ENCODE results near the gene MYO5C. TPM values are rescaled to one million over a fixed set of nuclear protein-coding genes. Genes with fewer than 3 reads are reported as not detected.

Gene MYO5C
- total RNA-seq, 3 donors from 2014 or later = 16.6 to 71.3 (median 51.5) TPM

GRCh38 chr15:52255008-52255407, 40.6 kb downstream of the MYO5C start:
- Histone ChIP-seq H3K4me1 (no peaks in the 10 kb centered on the region), H3K4me3 (no peak overlapping the region), H3K27me3 (no peaks in the 10 kb centered on the region), H3K27ac (no peak overlapping the region), H3K36me3 (no peaks in the 10 kb centered on the region), H3K9me3 (no peaks in the 10 kb centered on the region)
- intact Hi-C loops (cut with DNase I; ENCODE audit: low total_unique reads) = no loop called here
- TF ChIP-seq POLR2AphosphoS5 (IDR thresholded peaks at IDR 0.05) = no peak
- TF ChIP-seq CTCF (IDR thresholded peaks at IDR 0.05) = no peak
- no peak for TF ChIP-seq POLR2A (IDR thresholded peaks at IDR 0.05)
- DNase-seq (ENCODE audit: low spot score in 2 of 2) = no peak

- Histone ChIP-seq H3K4me1 (no peaks in the 10 kb centered on the region), H3K9me3 (no peaks in the 10 kb centered on the region), H3K27me3 (no peaks in the 10 kb centered on the region), H3K27ac (peak overlapping the region in 1 of 2 donors; percentile 23), H3K4me3 (no peak overlapping the region), H3K36me3 (no peaks in the 10 kb centered on the region)
- TF ChIP-seq POLR2AphosphoS5 (IDR thresholded peaks at IDR 0.05) = no peak
- no peak for TF ChIP-seq POLR2A (IDR thresholded peaks at IDR 0.05)
- no peak for TF ChIP-seq CTCF (IDR thresholded peaks at IDR 0.05)
- DNase-seq (ENCODE audit: low spot score in 2 of 2) = no peak
- intact Hi-C loops (cut with DNase I; ENCODE audit: low total_unique reads) = loop anchor here (5.0 kb wide), 1 partner anchor 483 kb away; no protein-coding TSS in a partner anchor
Observed at GRCh38 chr15:52254391-52254790, 41.2 kb downstream of the MYO5C start.

GRCh38 chr15:52252781-52253180, 42.8 kb downstream of the MYO5C start:
- TF ChIP-seq CTCF (IDR thresholded peaks at IDR 0.05) (no peak), POLR2AphosphoS5 (IDR thresholded peaks at IDR 0.05) (no peak), POLR2A (IDR thresholded peaks at IDR 0.05) (no peak)
- no peak for DNase-seq (ENCODE audit: low spot score in 2 of 2)
- Histone ChIP-seq H3K4me1 (no peaks in the 10 kb centered on the region), H3K9me3 (no peaks in the 10 kb centered on the region), H3K4me3 (no peak overlapping the region), H3K36me3 (no peaks in the 10 kb centered on the region), H3K27ac (peak overlapping the region; percentile 23 to 52), H3K27me3 (no peaks in the 10 kb centered on the region)
- intact Hi-C loops (cut with DNase I; ENCODE audit: low total_unique reads) = loop anchor here (5.0 kb wide), 1 partner anchor 485 kb away; no protein-coding TSS in a partner anchor

GRCh38 chr15:52251144-52251860, 44.3 kb downstream of the MYO5C start:
- no peaks in the 10 kb centered on the region for H3K36me3 ChIP-seq
- no peaks in the 10 kb centered on the region for H3K4me1 ChIP-seq
- no peaks in the 10 kb centered on the region for H3K27me3 ChIP-seq
- no peak for TF ChIP-seq POLR2A (IDR thresholded peaks at IDR 0.05)
- no peak for TF ChIP-seq POLR2AphosphoS5 (IDR thresholded peaks at IDR 0.05)
- TF ChIP-seq CTCF (IDR thresholded peaks at IDR 0.05) = no peak
- H3K9me3 ChIP-seq = no peaks in the 10 kb centered on the region
- no peak overlapping the region for H3K27ac ChIP-seq
- no peak for DNase-seq (ENCODE audit: low spot score in 2 of 2)
- no peak overlapping the region for H3K4me3 ChIP-seq
- intact Hi-C loops (cut with DNase I; ENCODE audit: low total_unique reads) = loop anchor here (5.0 kb wide), 1 partner anchor 486 kb away; no protein-coding TSS in a partner anchor

GRCh38 chr15:52247461-52247860, 48.1 kb downstream of the MYO5C start:
- intact Hi-C loops (cut with DNase I; ENCODE audit: low total_unique reads) = loop anchor here (2.0 kb wide), 1 partner anchor 67 kb away; no protein-coding TSS in a partner anchor
- H3K4me3 ChIP-seq = no peak overlapping the region
- no peaks in the 10 kb centered on the region for H3K9me3 ChIP-seq
- no peaks in the 10 kb centered on the region for H3K4me1 ChIP-seq
- no peaks in the 10 kb centered on the region for H3K27me3 ChIP-seq
- no peaks in the 10 kb centered on the region for H3K36me3 ChIP-seq
- TF ChIP-seq POLR2A (IDR thresholded peaks at IDR 0.05) (no peak), CTCF (IDR thresholded peaks at IDR 0.05) (no peak), POLR2AphosphoS5 (IDR thresholded peaks at IDR 0.05) (no peak)
- no peak overlapping the region for H3K27ac ChIP-seq
- DNase-seq (ENCODE audit: low spot score in 2 of 2) = no peak

Data from breast epithelium (tissue), 4 donors.